ENCODE data around the gene GOLGA8O. TPM values are rescaled to one million over a fixed set of nuclear protein-coding genes. Genes with fewer than 3 reads are reported as not detected.

The GOLGA8O gene
- total and polyA plus RNA-seq, 2 of the 8 experiments (the other 6 are each of a cell fraction or from before 2014, with no cell fraction given) = not detected

Small RNA genes within 50 kb of the gene (small RNA-seq; reads per million reads assigned to genes)
- gene AC135983.5 (ENCODE audit: insufficient read depth) = not detected
- gene RF00096 (ENCODE audit: insufficient read depth) = not detected
- gene RN7SL539P (ENCODE audit: insufficient read depth) = not detected

Other genes starting within 250 kb of the GOLGA8O start
- 0.48 and 1.3 TPM in 2 replicates for gene GOLGA8K, start 52.3 kb downstream of the GOLGA8O start, total RNA-seq (2021; fragmentation: NEBNext Ultra II Directional; extraction: Animal tissue kit (Norgen Biotek cat#: 25700))
- gene GOLGA8K, start 52.3 kb downstream of the GOLGA8O start, polyA plus RNA-seq (2011; rRNA removed) = 0.47 and 0.74 TPM in 2 replicates
- gene GOLGA8N, start 137.8 kb upstream of the GOLGA8O start, total RNA-seq (2021; fragmentation: NEBNext Ultra II Directional; extraction: Animal tissue kit (Norgen Biotek cat#: 25700)) = 0.63 and 0.99 TPM in 2 replicates
- gene GOLGA8N, start 137.8 kb upstream of the GOLGA8O start, polyA plus RNA-seq (2011; rRNA removed) = 0.53 and 0.54 TPM in 2 replicates
- 112 TPM in 2 replicates for gene ARHGAP11A, start 159.9 kb upstream of the GOLGA8O start, total RNA-seq (2021; fragmentation: NEBNext Ultra II Directional; extraction: Animal tissue kit (Norgen Biotek cat#: 25700))
- gene ARHGAP11A, start 159.9 kb upstream of the GOLGA8O start, polyA plus RNA-seq (2011; rRNA removed) = 6.9 and 8.1 TPM in 2 replicates
- 16.9 and 19.9 TPM in 2 replicates for gene SCG5, start 186.1 kb upstream of the GOLGA8O start, total RNA-seq (2021; fragmentation: NEBNext Ultra II Directional; extraction: Animal tissue kit (Norgen Biotek cat#: 25700))
- gene SCG5, start 186.1 kb upstream of the GOLGA8O start, polyA plus RNA-seq (2011; rRNA removed) = 11.4 and 18.7 TPM in 2 replicates

Data from H1 (cell line).